ENCODE data around the gene KCNJ2. TPM values are rescaled to one million over a fixed set of nuclear protein-coding genes. Genes with fewer than 3 reads are reported as not detected.

KCNJ2 gene
- total and polyA plus RNA-seq, 12 donors = 3.0 to 76.0 (median 41.9) TPM

GRCh38 chr17:70128727-70129238, 40.5 kb upstream of the KCNJ2 start:
- intact Hi-C loops (cut with DNase I) = no loop called here
- Histone ChIP-seq H3K9me3 (peaks cover 0 to 8% (median 0%) of the 10 kb centered on the region in 11 donors), H3K4me1 (peaks cover 0 to 8% (median 0%) of the 10 kb centered on the region in 9 donors), H3K27me3 (no peaks in the 10 kb centered on the region), H3K4me3 (no peak overlapping the region), H3K36me3 (no peaks in the 10 kb centered on the region), H3K27ac (no peak overlapping the region)
- DNase-seq (no peak), ATAC-seq (no peak)
- WGBS, 2 donors = 96% methylated on average over 23 of the region's 23 CpGs
- no peak for TF ChIP-seq CTCF (IDR thresholded peaks at IDR 0.05)

- peaks cover 0 to 8% (median 0%) of the 10 kb centered on the region in 11 donors for H3K9me3 ChIP-seq
- H3K27ac ChIP-seq = no peak overlapping the region
- WGBS, 2 donors = 74 to 80% methylated on average over 3 of the region's 3 CpGs
- H3K4me1 ChIP-seq = no peaks in the 10 kb centered on the region
- no peak overlapping the region for H3K4me3 ChIP-seq
- H3K27me3 ChIP-seq = no peaks in the 10 kb centered on the region
- intact Hi-C loops (cut with DNase I) = no loop called here
- no peak for TF ChIP-seq CTCF (IDR thresholded peaks at IDR 0.05)
- DNase-seq (no peak), ATAC-seq (no peak)
- H3K36me3 ChIP-seq = no peaks in the 10 kb centered on the region
Observed at GRCh38 chr17:70130289-70130688, 39.0 kb upstream of the KCNJ2 start.

- H3K27ac ChIP-seq = no peak overlapping the region
- WGBS, 2 donors = 96% methylated on average over 11 of the region's 11 CpGs
- H3K27me3 ChIP-seq = no peaks in the 10 kb centered on the region
- intact Hi-C loops (cut with DNase I) = no loop called here
- H3K4me1 ChIP-seq = peaks cover 0 to 9% (median 6%) of the 10 kb centered on the region in 9 donors
- no peak for ATAC-seq
- no peaks in the 10 kb centered on the region for H3K36me3 ChIP-seq
- DNase-seq = no peak
- H3K9me3 ChIP-seq = peaks cover 0 to 8% (median 0%) of the 10 kb centered on the region in 11 donors
- no peak for TF ChIP-seq CTCF (IDR thresholded peaks at IDR 0.05)
- H3K4me3 ChIP-seq = no peak overlapping the region
Observed at GRCh38 chr17:70132505-70132904, 36.8 kb upstream of the KCNJ2 start.

GRCh38 chr17:70134042-70134441, 35.3 kb upstream of the KCNJ2 start:
- no peak overlapping the region for H3K27ac ChIP-seq
- no peaks in the 10 kb centered on the region for H3K27me3 ChIP-seq
- no peak overlapping the region for H3K4me3 ChIP-seq
- DNase-seq (no peak), ATAC-seq (no peak)
- intact Hi-C loops (cut with DNase I) = no loop called here
- no peaks in the 10 kb centered on the region for H3K36me3 ChIP-seq
- 87 to 90% methylated on average over 8 of the region's 8 CpGs for WGBS, 2 donors
- no peak for TF ChIP-seq CTCF (IDR thresholded peaks at IDR 0.05)
- peaks cover 0 to 3% (median 0%) of the 10 kb centered on the region in 11 donors for H3K9me3 ChIP-seq
- peaks cover 0 to 22% (median 16%) of the 10 kb centered on the region in 9 donors for H3K4me1 ChIP-seq

Data from heart right ventricle (tissue), 16 donors.